Activated CD8-positive, alpha-beta memory T cell treated with anti-CD3 and anti-CD28 coated beads, Interleukin-2, amount 50 U/mL, for 4 hours (primary cell): ENCODE results near the gene TPST2.
"Not testable (repeated sequence)": the region's sequence is repeated elsewhere in the genome, so short reads cannot be mapped to it uniquely, and the experiment has no call there.

Experiments used
- DNase-seq: peaks from one replicate; pipeline ENCODE4 v3.0.0-alpha.2; 2020

TPST2 gene

GRCh38 chr22:26589845-26590736, at the start of gene TPST2:
Gene TPST2 (minus strand): TSS chr22:26590132. CDS start chr22:26541630, 48,502 bp downstream.
- DNase-seq, result peak; percentile 79

- DNase-seq, result no peak
Measured at GRCh38 chr22:26636296-26636695, 46.4 kb upstream of the TPST2 start.

- DNase-seq, result no peak
Measured at GRCh38 chr22:26635117-26635516, 45.2 kb upstream of the TPST2 start.

- DNase-seq, result no peak
Measured at GRCh38 chr22:26634189-26634588, 44.3 kb upstream of the TPST2 start.

- no peak for DNase-seq
Measured at GRCh38 chr22:26632422-26633155, 42.7 kb upstream of the TPST2 start.

GRCh38 chr22:26631282-26631681, 41.4 kb upstream of the TPST2 start:
- DNase-seq, result no peak

GRCh38 chr22:26629988-26630761, 40.2 kb upstream of the TPST2 start:
- DNase-seq, result no peak

GRCh38 chr22:26624803-26625202, 34.9 kb upstream of the TPST2 start:
- DNase-seq, result no peak

GRCh38 chr22:26623984-26624383, 34.1 kb upstream of the TPST2 start:
- no peak for DNase-seq

GRCh38 chr22:26621663-26622062, 31.7 kb upstream of the TPST2 start, which contains the start of gene CRYBA4:
Gene CRYBA4 (plus strand): TSS chr22:26621963. CDS start chr22:26622597, 634 bp downstream.
- no peak for DNase-seq

GRCh38 chr22:26620197-26620596, 30.3 kb upstream of the TPST2 start:
- no peak for DNase-seq

GRCh38 chr22:26619510-26619909, 29.6 kb upstream of the TPST2 start:
- DNase-seq, result no peak

- DNase-seq, result no peak
Measured at GRCh38 chr22:26618455-26618854, 28.5 kb upstream of the TPST2 start.

- no peak for DNase-seq
Measured at GRCh38 chr22:26617271-26618199, 27.6 kb upstream of the TPST2 start, which contains the start of gene CRYBB1. Gene CRYBB1 (minus strand): TSS chr22:26618027. CDS start chr22:26616319, 1,708 bp downstream.

GRCh38 chr22:26616650-26617049, 26.7 kb upstream of the TPST2 start:
- no peak for DNase-seq

- no peak for DNase-seq
Measured at GRCh38 chr22:26615830-26616435, 26.0 kb upstream of the TPST2 start.

GRCh38 chr22:26615149-26615548, 25.2 kb upstream of the TPST2 start:
- DNase-seq, result no peak

GRCh38 chr22:26614322-26614721, 24.4 kb upstream of the TPST2 start:
- no peak for DNase-seq

- DNase-seq, result not testable (repeated sequence)
Measured at GRCh38 chr22:26613753-26614152, 23.8 kb upstream of the TPST2 start.

- no peak for DNase-seq
Measured at GRCh38 chr22:26612652-26613051, 22.7 kb upstream of the TPST2 start.

GRCh38 chr22:26610996-26611395, 21.1 kb upstream of the TPST2 start:
- no peak for DNase-seq
